ENCODE data around the gene RNF150.

RNF150 gene

GRCh38 chr4:141132072-141132708, 1.1 kb downstream of the RNF150 start:
- no peaks in the 10 kb centered on the region for H3K4me1 ChIP-seq (ENCODE audit: low read length)
- H3K27ac ChIP-seq (ENCODE audit: low read length), result no peak overlapping the region
- no peak overlapping the region for H3K4me3 ChIP-seq (ENCODE audit: low read length)
- no peaks in the 10 kb centered on the region for H3K79me2 ChIP-seq (ENCODE audit: low read length)
- no peak overlapping the region for H2AFZ ChIP-seq (ENCODE audit: low read depth, low read length)
- TF ChIP-seq, protein P1, sequence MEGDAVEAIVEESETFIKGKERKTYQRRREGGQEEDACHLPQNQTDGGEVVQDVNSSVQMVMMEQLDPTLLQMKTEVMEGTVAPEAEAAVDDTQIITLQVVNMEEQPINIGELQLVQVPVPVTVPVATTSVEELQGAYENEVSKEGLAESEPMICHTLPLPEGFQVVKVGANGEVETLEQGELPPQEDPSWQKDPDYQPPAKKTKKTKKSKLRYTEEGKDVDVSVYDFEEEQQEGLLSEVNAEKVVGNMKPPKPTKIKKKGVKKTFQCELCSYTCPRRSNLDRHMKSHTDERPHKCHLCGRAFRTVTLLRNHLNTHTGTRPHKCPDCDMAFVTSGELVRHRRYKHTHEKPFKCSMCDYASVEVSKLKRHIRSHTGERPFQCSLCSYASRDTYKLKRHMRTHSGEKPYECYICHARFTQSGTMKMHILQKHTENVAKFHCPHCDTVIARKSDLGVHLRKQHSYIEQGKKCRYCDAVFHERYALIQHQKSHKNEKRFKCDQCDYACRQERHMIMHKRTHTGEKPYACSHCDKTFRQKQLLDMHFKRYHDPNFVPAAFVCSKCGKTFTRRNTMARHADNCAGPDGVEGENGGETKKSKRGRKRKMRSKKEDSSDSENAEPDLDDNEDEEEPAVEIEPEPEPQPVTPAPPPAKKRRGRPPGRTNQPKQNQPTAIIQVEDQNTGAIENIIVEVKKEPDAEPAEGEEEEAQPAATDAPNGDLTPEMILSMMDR (IDR thresholded peaks at IDR 0.05; ENCODE audit: low read depth, low read length), result no peak
- H3K4me2 ChIP-seq (ENCODE audit: low read length), result no peak overlapping the region
- H4K20me1 ChIP-seq (ENCODE audit: insufficient read depth, low read length), result no peaks in the 10 kb centered on the region
- no peaks in the 10 kb centered on the region for H3K36me3 ChIP-seq (replicated peaks; ENCODE audit: low read depth, low read length)
- no peak overlapping the region for H3K9ac ChIP-seq (ENCODE audit: low read length)
- H3K9me3 ChIP-seq (ENCODE audit: insufficient read depth, low read length), result no peaks in the 10 kb centered on the region
- peaks cover 5% of the 10 kb centered on the region; the same call in 1 of the 2 replicates for H3K27me3 ChIP-seq (ENCODE audit: low read depth, low read length)

- no peak overlapping the region for H3K4me2 ChIP-seq (ENCODE audit: low read length)
- H3K79me2 ChIP-seq (ENCODE audit: low read length), result no peaks in the 10 kb centered on the region
- H3K36me3 ChIP-seq (replicated peaks; ENCODE audit: low read depth, low read length), result no peaks in the 10 kb centered on the region
- H3K9me3 ChIP-seq (ENCODE audit: insufficient read depth, low read length), result no peaks in the 10 kb centered on the region
- H3K9ac ChIP-seq (ENCODE audit: low read length), result no peak overlapping the region
- no peaks in the 10 kb centered on the region for H4K20me1 ChIP-seq (ENCODE audit: insufficient read depth, low read length)
- no peak overlapping the region for H3K27ac ChIP-seq (ENCODE audit: low read length)
- no peak overlapping the region for H2AFZ ChIP-seq (ENCODE audit: low read depth, low read length)
- peaks cover 5% of the 10 kb centered on the region; the same call in 1 of the 2 replicates for H3K27me3 ChIP-seq (ENCODE audit: low read depth, low read length)
- TF ChIP-seq, protein P1 (IDR thresholded peaks at IDR 0.05; ENCODE audit: low read depth, low read length), result no peak
- no peak for TF ChIP-seq EZH2phosphoT487 (IDR thresholded peaks at IDR 0.05; ENCODE audit: low read depth)
- no peak overlapping the region for H3K4me3 ChIP-seq (ENCODE audit: low read length)
- H3K4me1 ChIP-seq (ENCODE audit: low read length), result no peaks in the 10 kb centered on the region
Measured at GRCh38 chr4:141131723-141132071, 1.6 kb downstream of the RNF150 start.

GRCh38 chr4:141130947-141131605, 2.2 kb downstream of the RNF150 start:
- Histone ChIP-seq H3K79me2 (ENCODE audit: low read length) (no peaks in the 10 kb centered on the region), H3K27ac (ENCODE audit: low read length) (no peak overlapping the region), H3K4me3 (ENCODE audit: low read length) (no peak overlapping the region), H3K4me1 (ENCODE audit: low read length) (no peaks in the 10 kb centered on the region), H2AFZ (ENCODE audit: low read depth, low read length) (no peak overlapping the region), H3K4me2 (ENCODE audit: low read length) (no peak overlapping the region), H3K9ac (ENCODE audit: low read length) (no peak overlapping the region), H3K36me3 (replicated peaks; ENCODE audit: low read depth, low read length) (no peaks in the 10 kb centered on the region), H3K9me3 (ENCODE audit: insufficient read depth, low read length) (no peaks in the 10 kb centered on the region), H4K20me1 (ENCODE audit: insufficient read depth, low read length) (no peaks in the 10 kb centered on the region), H3K27me3 (ENCODE audit: low read depth, low read length) (peaks cover 5% of the 10 kb centered on the region; the same call in 1 of the 2 replicates)
- no peak for TF ChIP-seq EZH2phosphoT487 (IDR thresholded peaks at IDR 0.05; ENCODE audit: low read depth)
- TF ChIP-seq, protein P1 (IDR thresholded peaks at IDR 0.05; ENCODE audit: low read depth, low read length), result no peak

DNA sequence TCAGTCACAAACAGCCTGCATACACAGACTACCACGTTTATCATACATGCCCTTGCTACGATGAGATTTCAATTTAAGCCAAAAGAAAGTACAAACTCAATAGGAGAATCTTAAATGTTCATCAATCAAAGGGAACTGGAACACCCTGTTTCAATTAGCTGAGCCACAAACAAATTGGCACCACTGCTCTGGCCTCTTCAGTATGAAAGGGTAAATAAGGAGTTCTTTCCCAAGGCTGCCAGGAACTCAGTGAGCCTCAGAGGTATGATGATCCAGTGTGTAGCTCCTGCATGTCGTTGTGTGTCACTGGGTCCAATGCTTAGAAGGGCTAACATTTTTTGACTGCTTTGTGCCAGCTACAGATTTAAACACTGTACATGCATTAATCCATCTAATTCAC, 5.4 kb downstream of the RNF150 start:
- Histone ChIP-seq H3K9ac (ENCODE audit: low read length) (no peak overlapping the region), H3K79me2 (ENCODE audit: low read length) (no peaks in the 10 kb centered on the region), H3K4me3 (ENCODE audit: low read length) (no peak overlapping the region), H3K9me3 (ENCODE audit: insufficient read depth, low read length) (no peaks in the 10 kb centered on the region), H3K27ac (ENCODE audit: low read length) (no peak overlapping the region), H3K27me3 (ENCODE audit: low read depth, low read length) (no peaks in the 10 kb centered on the region), H3K36me3 (replicated peaks; ENCODE audit: low read depth, low read length) (no peaks in the 10 kb centered on the region), H3K4me2 (ENCODE audit: low read length) (no peak overlapping the region), H3K4me1 (ENCODE audit: low read length) (no peaks in the 10 kb centered on the region), H4K20me1 (ENCODE audit: insufficient read depth, low read length) (no peaks in the 10 kb centered on the region), H2AFZ (ENCODE audit: low read depth, low read length) (no peak overlapping the region)
- TF ChIP-seq, protein P1 (IDR thresholded peaks at IDR 0.05; ENCODE audit: low read depth, low read length), result no peak
- no peak for TF ChIP-seq EZH2phosphoT487 (IDR thresholded peaks at IDR 0.05; ENCODE audit: low read depth)

All from OCI-LY3 (cell line).